HEK293T (cell line): ENCODE data around the gene VAV3.

ENCODE experiments used
- BHLHE40 ChIP-seq: fragments of 450-650 bp; IDR thresholded peaks from 2 replicates; pipeline ENCODE4 v1.6.1; 2016; ENCODE audit warnings: mild to moderate bottlenecking, moderate library complexity, borderline replicate concordance
- FOXK2 ChIP-seq: fragments of 450-650 bp; IDR thresholded peaks from 2 replicates; pipeline ENCODE4 v1.6.1; 2016; ENCODE audit warnings: mild to moderate bottlenecking
- L3MBTL2 ChIP-seq: fragments of 450-650 bp; conservative IDR thresholded peaks from 2 replicates; pipeline ENCODE4 v1.6.1; 2016; ENCODE audit warnings: mild to moderate bottlenecking
- NFRKB ChIP-seq: fragments of 450-650 bp; IDR thresholded peaks from 2 replicates; pipeline ENCODE4 v1.6.1; 2016; ENCODE audit warnings: mild to moderate bottlenecking, moderate library complexity
- SP1 ChIP-seq: fragments of 450-650 bp; IDR thresholded peaks from 2 replicates; pipeline ENCODE4 v1.6.1; 2017

- TF ChIP-seq L3MBTL2 (no peak), SP1 (no peak), FOXK2 (no peak), BHLHE40 (no peak), NFRKB (no peak)
These were observed 29.4 kb downstream of the VAV3 start for GRCh38 chr1:107935396-107936064.
